Renal pelvis (tissue), 12 donors: ENCODE measurements around the gene ACTL7A. TPM values are rescaled to one million over a fixed set of nuclear protein-coding genes. Genes with fewer than 3 reads are reported as not detected.
"Not testable (repeated sequence)": the region's sequence is repeated elsewhere in the genome, so short reads cannot be mapped to it uniquely, and the experiment has no call there.

ENCODE experiments used
- DNase-seq: peaks from one replicate; pipeline ENCODE4 v3.0.0-alpha.2; 2013
- long read RNA-seq, 16 experiments: transcript quantifications; one replicate each; lab custom pipeline, GENCODE V29; 2026
- polyA plus RNA-seq, 3 donors: library from polyadenylated mRNA; unstranded; fragments of 120-200 nt; gene quantifications; one replicate each; pipeline ENCODE4 v1.2.1, GENCODE V29; 2013; ENCODE audit not compliant: insufficient read length in 3 of 3

The ACTL7A gene
- not detected for polyA plus RNA-seq
- long read RNA-seq, donor 1 = 0 reads
- long read RNA-seq, donor 2 = 0 reads
- long read RNA-seq, donor 3 = 0 reads
- long read RNA-seq, donor 4, partial matches to known transcripts = 41 of 41 reads
- long read RNA-seq, donor 4, other reads (novel, unspliced or antisense) = 0 of 41 reads
- long read RNA-seq, donor 5 = 0 reads
- long read RNA-seq, donor 6 = 0 reads
- long read RNA-seq, donor 7 = 0 reads
- long read RNA-seq, donor 8 = 0 reads
- long read RNA-seq, donor 9 = 0 reads
- long read RNA-seq, donor 10 = 0 reads
- long read RNA-seq, donor 11 = 0 reads
- long read RNA-seq, donor 12 = 0 reads
- long read RNA-seq, donor 13 = 0 reads
- long read RNA-seq, donor 14 = 0 reads
- long read RNA-seq, donor 15 = 0 reads
- long read RNA-seq, donor 16 = 0 reads

GRCh38 chr9:108861997-108862396 is at the start of gene ACTL7A:
Gene ACTL7A, plus strand, starts transcription at chr9:108862266. Its CDS starts 57 bp downstream, at chr9:108862323.
- no peak for DNase-seq

GRCh38 chr9:108812396-108813025 is 49.6 kb upstream of the ACTL7A start:
- DNase-seq = peak; percentile 36

- no peak for DNase-seq
Observed at GRCh38 chr9:108813951-108814601, 48.0 kb upstream of the ACTL7A start.

GRCh38 chr9:108815156-108815555 is 46.9 kb upstream of the ACTL7A start:
- DNase-seq = no peak

GRCh38 chr9:108816037-108816436 is 46.0 kb upstream of the ACTL7A start:
- no peak for DNase-seq

GRCh38 chr9:108823829-108824228 is 38.2 kb upstream of the ACTL7A start:
- DNase-seq = no peak

- DNase-seq = no peak
Observed at GRCh38 chr9:108830272-108830671, 31.8 kb upstream of the ACTL7A start.

GRCh38 chr9:108831496-108832178 is 30.4 kb upstream of the ACTL7A start:
- DNase-seq = no peak

- no peak for DNase-seq
Observed at GRCh38 chr9:108832179-108832500, 29.9 kb upstream of the ACTL7A start.

GRCh38 chr9:108834959-108835665 is 27.0 kb upstream of the ACTL7A start:
- no peak for DNase-seq

GRCh38 chr9:108835831-108836230 is 26.2 kb upstream of the ACTL7A start:
- DNase-seq = no peak

GRCh38 chr9:108836319-108836718 is 25.7 kb upstream of the ACTL7A start:
- DNase-seq = no peak

GRCh38 chr9:108836781-108837180 is 25.3 kb upstream of the ACTL7A start:
- no peak for DNase-seq

GRCh38 chr9:108837530-108837929 is 24.5 kb upstream of the ACTL7A start:
- no peak for DNase-seq

GRCh38 chr9:108838017-108838416 is 24.0 kb upstream of the ACTL7A start:
- no peak for DNase-seq

GRCh38 chr9:108839561-108839960 is 22.5 kb upstream of the ACTL7A start:
- not testable (repeated sequence) for DNase-seq

- DNase-seq = no peak
Observed at GRCh38 chr9:108842610-108843295, 19.3 kb upstream of the ACTL7A start.

GRCh38 chr9:108844391-108844790 is 17.7 kb upstream of the ACTL7A start:
- DNase-seq = no peak

- no peak for DNase-seq
Observed at GRCh38 chr9:108844856-108845255, 17.2 kb upstream of the ACTL7A start.

GRCh38 chr9:108845507-108845906 is 16.6 kb upstream of the ACTL7A start:
- DNase-seq = no peak

GRCh38 chr9:108845947-108846346 is 16.1 kb upstream of the ACTL7A start:
- DNase-seq = no peak
